ENCODE measurements around the gene NKX2-1.
"Not testable (repeated sequence)": the region's sequence is repeated elsewhere in the genome, so short reads cannot be mapped to it uniquely, and the experiment has no call there.

Gene NKX2-1

GRCh38 chr14:36496346-36496745, 23.7 kb downstream of the NKX2-1 start:
- Histone ChIP-seq H3K4me1 (ENCODE audit: control insufficient read depth, insufficient read depth, low read length) (peaks cover 8% of the 10 kb centered on the region), H3K27me3 (ENCODE audit: control insufficient read depth, insufficient read depth, low read length) (peaks cover 78% of the 10 kb centered on the region), H3K9me3 (ENCODE audit: control insufficient read depth, insufficient read depth, low read length) (no peaks in the 10 kb centered on the region), H3K9ac (ENCODE audit: low read depth, low read length) (no peak overlapping the region), H3K36me3 (ENCODE audit: control insufficient read depth, insufficient read depth, low read length) (no peaks in the 10 kb centered on the region), H3K4me3 (ENCODE audit: low read depth, low read length) (no peak overlapping the region)

- Histone ChIP-seq H3K9ac (ENCODE audit: low read depth, low read length) (no peak overlapping the region), H3K4me3 (ENCODE audit: low read depth, low read length) (no peak overlapping the region), H3K4me1 (ENCODE audit: control insufficient read depth, insufficient read depth, low read length) (peaks cover 8% of the 10 kb centered on the region), H3K36me3 (ENCODE audit: control insufficient read depth, insufficient read depth, low read length) (no peaks in the 10 kb centered on the region), H3K27me3 (ENCODE audit: control insufficient read depth, insufficient read depth, low read length) (peaks cover 76% of the 10 kb centered on the region), H3K9me3 (ENCODE audit: control insufficient read depth, insufficient read depth, low read length) (no peaks in the 10 kb centered on the region)
These were observed 24.4 kb downstream of the NKX2-1 start for GRCh38 chr14:36495666-36496065.

- Histone ChIP-seq H3K27me3 (ENCODE audit: control insufficient read depth, insufficient read depth, low read length) (peaks cover 57% of the 10 kb centered on the region), H3K4me3 (ENCODE audit: low read depth, low read length) (no peak overlapping the region)
These were observed 26.3 kb downstream of the NKX2-1 start for GRCh38 chr14:36493761-36494160.

GRCh38 chr14:36485773-36486172, 34.3 kb downstream of the NKX2-1 start:
- Histone ChIP-seq H3K4me1 (ENCODE audit: control insufficient read depth, insufficient read depth, low read length) (no peaks in the 10 kb centered on the region), H3K36me3 (ENCODE audit: control insufficient read depth, insufficient read depth, low read length) (no peaks in the 10 kb centered on the region), H3K27me3 (ENCODE audit: control insufficient read depth, insufficient read depth, low read length) (peaks cover 15% of the 10 kb centered on the region), H3K4me3 (ENCODE audit: low read depth, low read length) (no peak overlapping the region), H3K9ac (ENCODE audit: low read depth, low read length) (no peak overlapping the region), H3K9me3 (ENCODE audit: control insufficient read depth, insufficient read depth, low read length) (no peaks in the 10 kb centered on the region)

More at GRCh38 chr14:36493761-36494160, 26.3 kb downstream of the NKX2-1 start:
- Histone ChIP-seq H3K9me3 (ENCODE audit: control insufficient read depth, insufficient read depth, low read length) (no peaks in the 10 kb centered on the region), H3K9ac (ENCODE audit: low read depth, low read length) (no peak overlapping the region), H3K4me1 (ENCODE audit: control insufficient read depth, insufficient read depth, low read length) (peaks cover 8% of the 10 kb centered on the region), H3K36me3 (ENCODE audit: control insufficient read depth, insufficient read depth, low read length) (no peaks in the 10 kb centered on the region)

- Histone ChIP-seq H3K4me3 (ENCODE audit: low read depth, low read length) (no peak overlapping the region), H3K9ac (ENCODE audit: low read depth, low read length) (no peak overlapping the region), H3K27me3 (ENCODE audit: control insufficient read depth, insufficient read depth, low read length) (peaks cover 10% of the 10 kb centered on the region), H3K9me3 (ENCODE audit: control insufficient read depth, insufficient read depth, low read length) (no peaks in the 10 kb centered on the region), H3K36me3 (ENCODE audit: control insufficient read depth, insufficient read depth, low read length) (no peaks in the 10 kb centered on the region), H3K4me1 (ENCODE audit: control insufficient read depth, insufficient read depth, low read length) (no peaks in the 10 kb centered on the region)
These were observed 40.7 kb downstream of the NKX2-1 start for GRCh38 chr14:36479344-36479743.

GRCh38 chr14:36478782-36479181, 41.2 kb downstream of the NKX2-1 start:
- Histone ChIP-seq H3K36me3 (ENCODE audit: control insufficient read depth, insufficient read depth, low read length) (no peaks in the 10 kb centered on the region), H3K4me1 (ENCODE audit: control insufficient read depth, insufficient read depth, low read length) (no peaks in the 10 kb centered on the region), H3K9me3 (ENCODE audit: control insufficient read depth, insufficient read depth, low read length) (no peaks in the 10 kb centered on the region), H3K4me3 (ENCODE audit: low read depth, low read length) (no peak overlapping the region), H3K9ac (ENCODE audit: low read depth, low read length) (no peak overlapping the region), H3K27me3 (ENCODE audit: control insufficient read depth, insufficient read depth, low read length) (peaks cover 7% of the 10 kb centered on the region)

- Histone ChIP-seq H3K36me3 (ENCODE audit: control insufficient read depth, insufficient read depth, low read length) (no peaks in the 10 kb centered on the region), H3K4me3 (ENCODE audit: low read depth, low read length) (no peak overlapping the region), H3K27me3 (ENCODE audit: control insufficient read depth, insufficient read depth, low read length) (peaks cover 7% of the 10 kb centered on the region), H3K9ac (ENCODE audit: low read depth, low read length) (no peak overlapping the region), H3K9me3 (ENCODE audit: control insufficient read depth, insufficient read depth, low read length) (no peaks in the 10 kb centered on the region), H3K4me1 (ENCODE audit: control insufficient read depth, insufficient read depth, low read length) (no peaks in the 10 kb centered on the region)
These were observed 42.8 kb downstream of the NKX2-1 start for GRCh38 chr14:36477266-36477665.

GRCh38 chr14:36476061-36476460, 44.0 kb downstream of the NKX2-1 start:
- H3K4me3 ChIP-seq (ENCODE audit: low read depth, low read length); H3K4me1 ChIP-seq (ENCODE audit: control insufficient read depth, insufficient read depth, low read length); H3K9ac ChIP-seq (ENCODE audit: low read depth, low read length); H3K27me3 ChIP-seq (ENCODE audit: control insufficient read depth, insufficient read depth, low read length); H3K36me3 ChIP-seq (ENCODE audit: control insufficient read depth, insufficient read depth, low read length); H3K9me3 ChIP-seq (ENCODE audit: control insufficient read depth, insufficient read depth, low read length): not testable (repeated sequence)

- no peaks in the 10 kb centered on the region for H3K9me3 ChIP-seq (ENCODE audit: control insufficient read depth, insufficient read depth, low read length)
- H3K9ac ChIP-seq (ENCODE audit: low read depth, low read length): no peak overlapping the region
These were observed 45.4 kb downstream of the NKX2-1 start for GRCh38 chr14:36474593-36474992.

GRCh38 chr14:36471431-36471830, 48.6 kb downstream of the NKX2-1 start:
- no peaks in the 10 kb centered on the region for H3K36me3 ChIP-seq (ENCODE audit: control insufficient read depth, insufficient read depth, low read length)
- no peak overlapping the region for H3K4me3 ChIP-seq (ENCODE audit: low read depth, low read length)
- H3K4me1 ChIP-seq (ENCODE audit: control insufficient read depth, insufficient read depth, low read length): no peaks in the 10 kb centered on the region
- H3K9ac ChIP-seq (ENCODE audit: low read depth, low read length): no peak overlapping the region
- H3K9me3 ChIP-seq (ENCODE audit: control insufficient read depth, insufficient read depth, low read length): no peaks in the 10 kb centered on the region
- H3K27me3 ChIP-seq (ENCODE audit: control insufficient read depth, insufficient read depth, low read length): peaks cover 3% of the 10 kb centered on the region

More at GRCh38 chr14:36474593-36474992, 45.4 kb downstream of the NKX2-1 start:
- no peaks in the 10 kb centered on the region for H3K36me3 ChIP-seq (ENCODE audit: control insufficient read depth, insufficient read depth, low read length)
- H3K4me1 ChIP-seq (ENCODE audit: control insufficient read depth, insufficient read depth, low read length): no peaks in the 10 kb centered on the region
- H3K27me3 ChIP-seq (ENCODE audit: control insufficient read depth, insufficient read depth, low read length): peaks cover 5% of the 10 kb centered on the region
- no peak overlapping the region for H3K4me3 ChIP-seq (ENCODE audit: low read depth, low read length)

GRCh38 chr14:36467332-36467731, 52.7 kb downstream of the NKX2-1 start:
- H3K36me3 ChIP-seq (ENCODE audit: control insufficient read depth, insufficient read depth, low read length): no peaks in the 10 kb centered on the region
- H3K9me3 ChIP-seq (ENCODE audit: control insufficient read depth, insufficient read depth, low read length): no peaks in the 10 kb centered on the region
- peaks cover 3% of the 10 kb centered on the region for H3K27me3 ChIP-seq (ENCODE audit: control insufficient read depth, insufficient read depth, low read length)
- H3K4me1 ChIP-seq (ENCODE audit: control insufficient read depth, insufficient read depth, low read length): no peaks in the 10 kb centered on the region
- H3K9ac ChIP-seq (ENCODE audit: low read depth, low read length): no peak overlapping the region
- no peak overlapping the region for H3K4me3 ChIP-seq (ENCODE audit: low read depth, low read length)

Data from iPS-15b (cell line).